Putamen (tissue), 1 donor: ENCODE measurements around the gene SFXN5.

Experiments used
- DNase-seq: peaks from one replicate; pipeline ENCODE4 v3.0.0-alpha.2; 2016; ENCODE audit warnings: low spot score

The SFXN5 gene

GRCh38 chr2:73020657-73021370 is 50.7 kb downstream of the SFXN5 start:
- DNase-seq: no peak

DNA sequence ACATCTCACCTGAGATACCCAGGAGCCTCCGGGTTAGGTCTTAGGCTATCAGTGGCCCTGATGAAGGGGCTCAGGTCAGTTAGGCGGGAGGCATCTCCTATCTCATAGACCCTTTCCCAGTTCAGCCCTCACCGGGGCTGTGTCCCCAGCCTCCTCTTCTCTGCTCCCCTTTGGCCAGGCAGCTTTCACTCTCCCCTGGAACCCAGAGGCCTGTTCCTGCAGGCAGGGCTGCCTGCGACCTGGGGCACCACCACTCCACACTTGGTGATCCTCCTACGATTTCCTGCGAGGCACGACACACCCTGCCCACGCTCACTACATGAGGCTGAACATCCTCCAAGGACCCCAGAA is 51.2 kb downstream of the SFXN5 start:
- DNase-seq: no peak

DNA sequence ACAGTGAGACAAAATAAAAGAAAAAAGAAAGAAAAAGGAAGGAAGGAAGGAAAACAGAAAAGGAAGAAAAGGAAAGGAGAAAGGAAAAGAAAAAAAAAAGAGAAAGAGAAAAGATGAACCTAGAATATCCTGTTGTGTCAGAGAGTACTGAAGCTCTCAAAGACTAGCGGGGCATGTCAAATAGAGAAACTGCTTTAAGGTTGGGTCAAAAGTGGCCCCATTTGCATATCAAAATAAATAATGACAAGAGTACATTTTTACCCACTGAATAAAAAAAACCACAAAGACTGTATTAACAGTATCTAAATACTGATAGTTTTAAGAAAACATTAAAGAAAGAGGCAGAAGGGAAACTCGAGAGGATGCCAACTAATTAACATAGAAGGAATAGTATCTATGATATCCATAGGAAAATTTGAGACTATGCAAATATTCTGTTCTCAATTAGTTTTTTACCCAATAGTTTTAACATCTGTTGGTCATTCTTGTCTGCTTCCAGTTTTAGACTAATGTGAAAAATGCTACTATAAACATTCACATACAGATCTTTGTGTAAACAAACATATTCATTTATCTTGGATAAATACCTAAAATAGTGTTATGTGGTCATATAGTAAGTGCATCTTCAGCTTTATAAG is 53.2 kb downstream of the SFXN5 start:
- DNase-seq: no peak

GRCh38 chr2:73013936-73014335 is 57.6 kb downstream of the SFXN5 start:
- DNase-seq: no peak

GRCh38 chr2:73009177-73009839 is 62.2 kb downstream of the SFXN5 start:
- DNase-seq: no peak

- DNase-seq: no peak
Measured at GRCh38 chr2:73008766-73009135, 62.8 kb downstream of the SFXN5 start.

- DNase-seq: no peak
Measured at GRCh38 chr2:73007991-73008765, 63.3 kb downstream of the SFXN5 start.

DNA sequence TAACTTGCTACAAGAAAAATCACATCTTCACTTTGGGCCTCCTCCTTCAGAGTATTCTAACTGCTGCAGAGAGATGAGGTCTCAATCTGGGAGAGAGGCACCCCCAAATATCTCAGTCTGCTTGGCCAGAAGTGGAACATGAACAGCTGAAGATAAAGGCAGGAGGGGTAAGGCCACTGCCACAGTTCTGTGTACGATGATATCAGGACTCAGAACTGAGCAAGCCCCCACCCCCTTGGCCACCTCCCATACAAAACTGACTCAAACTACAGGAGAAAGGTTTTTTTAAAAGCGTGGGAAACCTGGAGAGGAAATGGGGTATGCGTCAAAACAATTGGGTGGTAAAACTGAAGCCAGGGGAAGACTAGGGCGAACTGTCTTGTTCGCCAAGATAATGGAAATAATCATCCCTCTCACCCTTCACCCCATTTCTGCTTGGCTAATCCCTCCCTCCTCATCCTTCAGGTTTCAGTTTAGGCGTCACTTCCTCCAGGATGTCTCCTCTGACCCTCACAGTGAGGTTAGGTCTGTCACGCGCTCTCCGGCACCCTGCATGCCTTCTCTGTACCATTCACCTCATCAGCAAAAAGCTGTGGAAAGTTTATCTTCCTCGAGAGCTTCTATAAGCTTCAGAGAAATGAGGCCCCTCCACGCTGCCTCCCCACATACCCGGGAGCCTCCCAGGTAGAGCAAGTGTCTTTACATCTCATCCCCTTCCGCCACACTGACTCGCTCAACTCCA is 64.4 kb downstream of the SFXN5 start:
- DNase-seq: no peak

GRCh38 chr2:73004889-73005596 is 66.5 kb downstream of the SFXN5 start:
- DNase-seq: no peak

GRCh38 chr2:73004466-73004865 is 67.0 kb downstream of the SFXN5 start:
- no peak for DNase-seq

GRCh38 chr2:73003027-73003426 is 68.5 kb downstream of the SFXN5 start:
- no peak for DNase-seq

DNA sequence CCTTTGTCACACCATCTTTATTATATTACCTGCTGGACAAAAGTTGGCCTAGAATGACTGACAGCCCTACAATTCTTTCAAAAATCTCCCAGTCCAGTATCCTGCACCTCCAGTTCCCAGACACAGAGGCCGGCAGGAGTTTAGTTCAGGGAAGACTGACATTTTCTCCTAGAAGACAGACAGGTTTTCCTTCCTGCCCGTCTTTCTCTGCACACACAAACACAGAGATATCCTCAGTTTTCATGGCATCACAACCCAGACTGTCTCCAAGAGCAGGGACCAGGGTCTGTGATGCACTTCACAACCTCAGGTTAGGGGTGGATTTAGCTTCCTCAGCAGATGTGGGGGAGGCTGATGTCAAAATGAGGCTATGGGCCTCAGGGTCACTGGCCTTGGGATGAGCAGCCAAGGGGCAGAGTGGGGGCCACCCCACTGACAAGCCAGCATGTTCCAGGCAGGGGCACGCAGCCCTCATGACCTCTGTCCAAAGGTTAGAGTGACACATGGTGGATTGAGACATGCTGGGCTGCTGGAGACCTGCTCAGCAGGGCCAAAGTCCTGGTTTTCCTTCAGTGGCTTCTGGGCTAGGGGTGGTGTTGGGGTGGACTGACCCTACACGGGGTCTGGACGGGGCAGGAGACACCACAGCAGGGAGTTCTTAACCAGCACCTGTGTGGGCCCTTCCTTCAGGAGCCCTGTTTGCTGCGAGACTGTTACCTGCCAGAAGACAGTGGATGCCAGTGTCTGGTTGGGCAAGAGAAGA is 70.5 kb downstream of the SFXN5 start:
- DNase-seq: no peak

GRCh38 chr2:72999729-73000725 is 71.5 kb downstream of the SFXN5 start:
- no peak for DNase-seq

- DNase-seq: no peak
Measured at GRCh38 chr2:72998724-72999123, 72.8 kb downstream of the SFXN5 start.

- no peak for DNase-seq
Measured at GRCh38 chr2:72998234-72998651, 73.3 kb downstream of the SFXN5 start.

- DNase-seq: no peak
Measured at GRCh38 chr2:72996117-72996502, 75.4 kb downstream of the SFXN5 start.

- no peak for DNase-seq
Measured at GRCh38 chr2:72995430-72996116, 75.9 kb downstream of the SFXN5 start.

DNA sequence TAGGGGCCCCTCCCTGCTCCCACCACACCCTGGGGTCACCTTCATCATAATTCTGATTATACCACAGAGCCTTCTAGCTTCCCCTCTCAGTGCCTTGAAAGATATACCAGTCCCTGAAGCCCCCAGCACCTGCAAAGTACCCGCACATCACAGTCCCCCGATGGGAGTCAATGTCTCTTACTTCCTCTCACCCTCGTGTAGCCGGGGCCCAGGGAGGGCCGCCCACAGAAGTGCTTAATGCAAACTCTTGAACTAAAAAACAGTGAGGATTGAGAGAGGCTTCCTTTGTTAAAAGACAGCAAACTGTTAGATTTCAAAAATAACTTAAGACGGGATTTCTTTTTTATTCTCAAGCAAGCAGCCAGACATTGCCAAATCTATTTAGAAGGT is 76.5 kb downstream of the SFXN5 start:
- no peak for DNase-seq
